ENCODE data around the gene ECM1. TPM values are rescaled to one million over a fixed set of nuclear protein-coding genes. Genes with fewer than 3 reads are reported as not detected.

Gene ECM1

DNA sequence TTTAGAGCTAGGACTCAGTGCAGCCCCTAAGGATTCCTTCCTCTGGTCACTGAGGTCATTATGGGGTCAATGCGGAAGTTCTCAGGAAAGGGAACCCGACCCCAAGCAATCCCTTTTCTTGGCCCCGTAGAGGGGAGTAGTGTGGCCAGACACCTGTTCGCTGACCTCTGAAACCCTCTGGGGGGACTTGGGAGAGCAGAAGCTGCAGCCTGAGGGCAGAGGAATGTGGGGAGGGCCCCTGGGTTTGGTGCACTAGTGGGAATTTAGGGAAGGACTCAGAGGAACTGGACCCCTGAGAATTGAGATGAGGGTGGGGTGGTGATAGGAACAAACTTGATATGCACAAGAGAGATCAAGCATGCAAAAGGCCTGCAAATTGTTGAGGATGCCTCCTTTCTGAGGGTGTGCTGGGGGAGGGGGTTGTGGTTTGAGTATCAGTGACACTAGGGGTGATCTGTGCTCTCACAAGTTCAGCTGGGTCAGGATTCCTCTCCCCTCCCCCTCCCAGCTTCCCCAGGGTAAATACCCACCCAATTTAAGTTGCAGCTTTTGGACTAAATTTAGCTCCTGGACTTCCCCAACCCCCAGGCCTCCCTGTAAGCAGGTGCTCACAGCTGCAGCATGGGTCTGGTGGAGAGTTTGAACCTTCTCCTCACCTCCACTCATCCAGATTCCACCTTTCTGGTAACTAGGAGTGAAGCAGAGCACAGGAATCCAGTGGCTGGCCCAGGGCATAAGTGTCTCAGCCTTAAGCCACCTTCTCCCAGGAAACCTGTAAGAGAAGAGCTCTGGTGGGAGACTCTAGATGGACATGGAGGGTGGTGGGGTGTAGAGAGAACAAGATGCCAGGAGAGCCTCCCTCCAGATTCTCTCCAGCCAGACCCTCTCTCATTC lies 54.8 kb downstream of the ECM1 start:
- Histone ChIP-seq H3K23ac (ENCODE audit: low read depth, low read length, poor library complexity) (no peak overlapping the region), H2BK5ac (ENCODE audit: low read length) (peak overlapping the region; percentile 89), H3K27ac (replicated peaks; ENCODE audit: low read length) (peak overlapping the region; percentile 100), H2BK12ac (ENCODE audit: low read length) (peak overlapping the region; percentile 8), H3K4me3 (ENCODE audit: low read length in 2 of 2) (peak overlapping the region in 1 of 2 donors; percentile 60), H2BK15ac (ENCODE audit: low read length) (peak overlapping the region; percentile 3), H3K79me1 (ENCODE audit: low read depth, low read length) (peaks cover 7% of the 10 kb centered on the region), H2BK120ac (ENCODE audit: low read depth, low read length) (no peak overlapping the region), H2AFZ (ENCODE audit: low read length) (peak overlapping the region; percentile 84), H3K4ac (ENCODE audit: low read length) (no peak overlapping the region), H4K8ac (ENCODE audit: low read depth, low read length) (no peak overlapping the region), H3K9ac (ENCODE audit: low read depth, low read length, poor library complexity) (peak overlapping the region; percentile 64), H3K36me3 (replicated peaks in 1 of 2; ENCODE audit: control insufficient read depth in 2 of 2, insufficient read depth in 2 of 2, low read length in 2 of 2) (peaks cover 0 to under 1% of the 10 kb centered on the region in 2 donors), H3K4me1 (ENCODE audit: control insufficient read depth in 2 of 2, insufficient read depth in 1 of 2, low read depth in 1 of 2, low read length in 2 of 2) (peaks cover 33 to 40% of the 10 kb centered on the region in 2 donors), H4K91ac (ENCODE audit: low read depth, low read length, poor library complexity) (peak overlapping the region; percentile 80), H3K14ac (ENCODE audit: low read length) (no peak overlapping the region), H3K18ac (ENCODE audit: low read length) (peak overlapping the region; percentile 91), H3K27me3 (ENCODE audit: control insufficient read depth in 3 of 3, insufficient read depth in 3 of 3, low read depth in 1 of 3, low read length in 3 of 3) (no peaks in the 10 kb centered on the region), H2AK5ac (ENCODE audit: low read depth, low read length) (peak overlapping the region; percentile 23), H3K4me2 (ENCODE audit: insufficient read depth, low read length, poor library complexity, severe bottlenecking) (peak overlapping the region; percentile 74), H3K9me3 (replicated peaks in 1 of 2; ENCODE audit: control insufficient read depth in 2 of 2, insufficient read depth in 1 of 2, low read depth in 1 of 2, low read length in 2 of 2) (no peaks in the 10 kb centered on the region)
- no CpG with 5 or more reads among the region's 4 CpGs for WGBS, 2 donors (ENCODE audit: extremely low coverage in 2 of 2, insufficient read length in 2 of 2, insufficient replicate concordance in 1 of 2)
- DNase-seq (ENCODE audit: low spot score) = no peak

Small RNA genes lying within 50 kb of the gene (small RNA-seq; reads per million reads assigned to genes)
- gene MIR4257 (ENCODE audit: insufficient read depth) = not detected

All from neuronal stem cell (in vitro differentiated cells).